Measurements from ENCODE around the gene HOXC11.
A peak's percentile ranks its signal among the peaks of the same experiment; 100 is the strongest.

HOXC11 gene

GRCh38 chr12:54010053-54010971 is 37.4 kb downstream of the HOXC11 start:
- no peak for DNase-seq (ENCODE audit: low read depth)

GRCh38 chr12:54010972-54011664 is 38.2 kb downstream of the HOXC11 start:
- DNase-seq (ENCODE audit: low read depth), result no peak

- DNase-seq (ENCODE audit: low read depth), result no peak
Measured at GRCh38 chr12:54011665-54012532, 39.0 kb downstream of the HOXC11 start.

GRCh38 chr12:54012631-54013409 is 39.9 kb downstream of the HOXC11 start:
- no peak for DNase-seq (ENCODE audit: low read depth)

- DNase-seq (ENCODE audit: low read depth), result no peak
Measured at GRCh38 chr12:54014377-54015017, 41.6 kb downstream of the HOXC11 start.

GRCh38 chr12:54015018-54015931 is 42.3 kb downstream of the HOXC11 start:
- DNase-seq (ENCODE audit: low read depth), result no peak

GRCh38 chr12:54016051-54016450 is 43.1 kb downstream of the HOXC11 start:
- no peak for DNase-seq (ENCODE audit: low read depth)

GRCh38 chr12:54016478-54016964 is 43.6 kb downstream of the HOXC11 start:
- DNase-seq (ENCODE audit: low read depth), result no peak

GRCh38 chr12:54017027-54017788 is 44.3 kb downstream of the HOXC11 start:
- no peak for DNase-seq (ENCODE audit: low read depth)

- peak; percentile 6 for DNase-seq (ENCODE audit: low read depth)
Measured at GRCh38 chr12:54017878-54018467, 45.0 kb downstream of the HOXC11 start.

- no peak for DNase-seq (ENCODE audit: low read depth)
Measured at GRCh38 chr12:54018468-54018984, 45.6 kb downstream of the HOXC11 start.

GRCh38 chr12:54019091-54019811 is 46.3 kb downstream of the HOXC11 start:
- DNase-seq (ENCODE audit: low read depth), result no peak

- no peak for DNase-seq (ENCODE audit: low read depth)
Measured at GRCh38 chr12:54019924-54020590, 47.1 kb downstream of the HOXC11 start.

GRCh38 chr12:54020591-54021405 is 47.9 kb downstream of the HOXC11 start:
- DNase-seq (ENCODE audit: low read depth), result no peak

- DNase-seq (ENCODE audit: low read depth), result no peak
Measured at GRCh38 chr12:54021432-54022013, 48.6 kb downstream of the HOXC11 start.
